ENCODE results near the gene CXCL5.

DNA sequence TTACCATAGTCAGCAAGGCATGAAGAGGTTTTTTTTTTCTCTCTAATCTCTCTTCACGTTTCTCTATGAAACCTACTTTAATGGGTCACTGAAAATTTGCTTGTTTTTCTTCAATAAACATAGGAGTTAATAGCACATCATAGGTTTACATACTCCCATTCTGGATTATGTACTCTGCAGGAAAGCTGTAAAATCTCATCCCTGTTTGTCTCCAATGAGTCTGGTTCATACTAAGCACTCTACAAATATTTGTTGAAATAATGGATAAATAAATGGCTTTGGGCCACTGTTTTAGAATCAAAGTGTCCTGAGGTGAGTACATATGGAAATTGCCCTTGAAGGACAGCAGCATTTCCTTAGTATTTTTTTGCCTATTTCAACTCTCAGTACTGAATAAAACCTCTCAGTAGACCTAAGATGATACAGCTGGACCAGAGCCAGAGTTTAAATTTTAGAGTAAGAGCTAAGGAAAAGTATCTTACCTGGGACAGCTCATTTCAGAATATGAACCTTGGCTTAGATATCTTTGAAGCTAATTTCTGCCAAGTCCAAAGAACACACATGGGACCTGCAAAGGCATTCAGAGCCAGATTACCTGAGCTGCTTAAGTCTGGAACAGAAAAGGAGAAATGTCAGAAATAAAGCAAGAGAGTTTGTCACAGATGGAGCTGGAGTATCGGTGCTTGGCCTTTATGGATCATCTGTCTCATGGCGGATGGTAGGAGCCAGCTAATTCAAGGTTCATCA lies 51.1 kb downstream of the CXCL5 start:
- no peak for TF ChIP-seq HCFC1 (IDR thresholded peaks at IDR 0.05; ENCODE audit: low read length)
- TF ChIP-seq, protein P1, sequence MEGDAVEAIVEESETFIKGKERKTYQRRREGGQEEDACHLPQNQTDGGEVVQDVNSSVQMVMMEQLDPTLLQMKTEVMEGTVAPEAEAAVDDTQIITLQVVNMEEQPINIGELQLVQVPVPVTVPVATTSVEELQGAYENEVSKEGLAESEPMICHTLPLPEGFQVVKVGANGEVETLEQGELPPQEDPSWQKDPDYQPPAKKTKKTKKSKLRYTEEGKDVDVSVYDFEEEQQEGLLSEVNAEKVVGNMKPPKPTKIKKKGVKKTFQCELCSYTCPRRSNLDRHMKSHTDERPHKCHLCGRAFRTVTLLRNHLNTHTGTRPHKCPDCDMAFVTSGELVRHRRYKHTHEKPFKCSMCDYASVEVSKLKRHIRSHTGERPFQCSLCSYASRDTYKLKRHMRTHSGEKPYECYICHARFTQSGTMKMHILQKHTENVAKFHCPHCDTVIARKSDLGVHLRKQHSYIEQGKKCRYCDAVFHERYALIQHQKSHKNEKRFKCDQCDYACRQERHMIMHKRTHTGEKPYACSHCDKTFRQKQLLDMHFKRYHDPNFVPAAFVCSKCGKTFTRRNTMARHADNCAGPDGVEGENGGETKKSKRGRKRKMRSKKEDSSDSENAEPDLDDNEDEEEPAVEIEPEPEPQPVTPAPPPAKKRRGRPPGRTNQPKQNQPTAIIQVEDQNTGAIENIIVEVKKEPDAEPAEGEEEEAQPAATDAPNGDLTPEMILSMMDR (IDR thresholded peaks at IDR 0.05 in 2 of 3, conservative IDR thresholded peaks at IDR 0.05 in 1 of 3; ENCODE audit: control insufficient read depth in 2 of 3, extremely low read depth in 1 of 3, insufficient read depth in 1 of 3, low read depth in 3 of 3, low read length in 3 of 3), result no peak
- TF ChIP-seq, protein P2, sequence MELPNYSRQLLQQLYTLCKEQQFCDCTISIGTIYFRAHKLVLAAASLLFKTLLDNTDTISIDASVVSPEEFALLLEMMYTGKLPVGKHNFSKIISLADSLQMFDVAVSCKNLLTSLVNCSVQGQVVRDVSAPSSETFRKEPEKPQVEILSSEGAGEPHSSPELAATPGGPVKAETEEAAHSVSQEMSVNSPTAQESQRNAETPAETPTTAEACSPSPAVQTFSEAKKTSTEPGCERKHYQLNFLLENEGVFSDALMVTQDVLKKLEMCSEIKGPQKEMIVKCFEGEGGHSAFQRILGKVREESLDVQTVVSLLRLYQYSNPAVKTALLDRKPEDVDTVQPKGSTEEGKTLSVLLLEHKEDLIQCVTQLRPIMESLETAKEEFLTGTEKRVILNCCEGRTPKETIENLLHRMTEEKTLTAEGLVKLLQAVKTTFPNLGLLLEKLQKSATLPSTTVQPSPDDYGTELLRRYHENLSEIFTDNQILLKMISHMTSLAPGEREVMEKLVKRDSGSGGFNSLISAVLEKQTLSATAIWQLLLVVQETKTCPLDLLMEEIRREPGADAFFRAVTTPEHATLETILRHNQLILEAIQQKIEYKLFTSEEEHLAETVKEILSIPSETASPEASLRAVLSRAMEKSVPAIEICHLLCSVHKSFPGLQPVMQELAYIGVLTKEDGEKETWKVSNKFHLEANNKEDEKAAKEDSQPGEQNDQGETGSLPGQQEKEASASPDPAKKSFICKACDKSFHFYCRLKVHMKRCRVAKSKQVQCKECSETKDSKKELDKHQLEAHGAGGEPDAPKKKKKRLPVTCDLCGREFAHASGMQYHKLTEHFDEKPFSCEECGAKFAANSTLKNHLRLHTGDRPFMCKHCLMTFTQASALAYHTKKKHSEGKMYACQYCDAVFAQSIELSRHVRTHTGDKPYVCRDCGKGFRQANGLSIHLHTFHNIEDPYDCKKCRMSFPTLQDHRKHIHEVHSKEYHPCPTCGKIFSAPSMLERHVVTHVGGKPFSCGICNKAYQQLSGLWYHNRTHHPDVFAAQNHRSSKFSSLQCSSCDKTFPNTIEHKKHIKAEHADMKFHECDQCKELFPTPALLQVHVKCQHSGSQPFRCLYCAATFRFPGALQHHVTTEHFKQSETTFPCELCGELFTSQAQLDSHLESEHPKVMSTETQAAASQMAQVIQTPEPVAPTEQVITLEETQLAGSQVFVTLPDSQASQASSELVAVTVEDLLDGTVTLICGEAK (IDR thresholded peaks at IDR 0.05; ENCODE audit: borderline replicate concordance), result no peak
- no peak for TF ChIP-seq CHD1 (IDR thresholded peaks at IDR 0.05; ENCODE audit: low read depth, low read length)
- TF ChIP-seq POLR2A (IDR thresholded peaks at IDR 0.05; ENCODE audit: low read depth, low read length), result no peak
- no peak for TF ChIP-seq POLR2AphosphoS5 (IDR thresholded peaks at IDR 0.05; ENCODE audit: low read length)
- no peak for TF ChIP-seq MTA3 (IDR thresholded peaks at IDR 0.05; ENCODE audit: borderline replicate concordance, low read length)
- TF ChIP-seq, protein P3, sequence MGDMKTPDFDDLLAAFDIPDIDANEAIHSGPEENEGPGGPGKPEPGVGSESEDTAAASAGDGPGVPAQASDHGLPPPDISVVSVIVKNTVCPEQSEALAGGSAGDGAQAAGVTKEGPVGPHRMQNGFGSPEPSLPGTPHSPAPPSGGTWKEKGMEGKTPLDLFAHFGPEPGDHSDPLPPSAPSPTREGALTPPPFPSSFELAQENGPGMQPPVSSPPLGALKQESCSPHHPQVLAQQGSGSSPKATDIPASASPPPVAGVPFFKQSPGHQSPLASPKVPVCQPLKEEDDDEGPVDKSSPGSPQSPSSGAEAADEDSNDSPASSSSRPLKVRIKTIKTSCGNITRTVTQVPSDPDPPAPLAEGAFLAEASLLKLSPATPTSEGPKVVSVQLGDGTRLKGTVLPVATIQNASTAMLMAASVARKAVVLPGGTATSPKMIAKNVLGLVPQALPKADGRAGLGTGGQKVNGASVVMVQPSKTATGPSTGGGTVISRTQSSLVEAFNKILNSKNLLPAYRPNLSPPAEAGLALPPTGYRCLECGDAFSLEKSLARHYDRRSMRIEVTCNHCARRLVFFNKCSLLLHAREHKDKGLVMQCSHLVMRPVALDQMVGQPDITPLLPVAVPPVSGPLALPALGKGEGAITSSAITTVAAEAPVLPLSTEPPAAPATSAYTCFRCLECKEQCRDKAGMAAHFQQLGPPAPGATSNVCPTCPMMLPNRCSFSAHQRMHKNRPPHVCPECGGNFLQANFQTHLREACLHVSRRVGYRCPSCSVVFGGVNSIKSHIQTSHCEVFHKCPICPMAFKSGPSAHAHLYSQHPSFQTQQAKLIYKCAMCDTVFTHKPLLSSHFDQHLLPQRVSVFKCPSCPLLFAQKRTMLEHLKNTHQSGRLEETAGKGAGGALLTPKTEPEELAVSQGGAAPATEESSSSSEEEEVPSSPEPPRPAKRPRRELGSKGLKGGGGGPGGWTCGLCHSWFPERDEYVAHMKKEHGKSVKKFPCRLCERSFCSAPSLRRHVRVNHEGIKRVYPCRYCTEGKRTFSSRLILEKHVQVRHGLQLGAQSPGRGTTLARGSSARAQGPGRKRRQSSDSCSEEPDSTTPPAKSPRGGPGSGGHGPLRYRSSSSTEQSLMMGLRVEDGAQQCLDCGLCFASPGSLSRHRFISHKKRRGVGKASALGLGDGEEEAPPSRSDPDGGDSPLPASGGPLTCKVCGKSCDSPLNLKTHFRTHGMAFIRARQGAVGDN (IDR thresholded peaks at IDR 0.05), result no peak
- no peak for TF ChIP-seq JUND (IDR thresholded peaks at IDR 0.05; ENCODE audit: low read depth, low read length)
- TF ChIP-seq SREBF2 (IDR thresholded peaks at IDR 0.05; ENCODE audit: low read length), result no peak
- no peak for TF ChIP-seq CHD2 (IDR thresholded peaks at IDR 0.05; ENCODE audit: borderline replicate concordance, low read depth, low read length)
- TF ChIP-seq, protein P4, sequence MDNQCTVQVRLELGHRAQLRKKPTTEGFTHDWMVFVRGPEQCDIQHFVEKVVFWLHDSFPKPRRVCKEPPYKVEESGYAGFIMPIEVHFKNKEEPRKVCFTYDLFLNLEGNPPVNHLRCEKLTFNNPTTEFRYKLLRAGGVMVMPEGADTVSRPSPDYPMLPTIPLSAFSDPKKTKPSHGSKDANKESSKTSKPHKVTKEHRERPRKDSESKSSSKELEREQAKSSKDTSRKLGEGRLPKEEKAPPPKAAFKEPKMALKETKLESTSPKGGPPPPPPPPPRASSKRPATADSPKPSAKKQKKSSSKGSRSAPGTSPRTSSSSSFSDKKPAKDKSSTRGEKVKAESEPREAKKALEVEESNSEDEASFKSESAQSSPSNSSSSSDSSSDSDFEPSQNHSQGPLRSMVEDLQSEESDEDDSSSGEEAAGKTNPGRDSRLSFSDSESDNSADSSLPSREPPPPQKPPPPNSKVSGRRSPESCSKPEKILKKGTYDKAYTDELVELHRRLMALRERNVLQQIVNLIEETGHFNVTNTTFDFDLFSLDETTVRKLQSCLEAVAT (IDR thresholded peaks at IDR 0.05), result no peak
- no peak for TF ChIP-seq NFYB (IDR thresholded peaks at IDR 0.05; ENCODE audit: insufficient read depth, low read depth, low read length)

Data from GM12878 (cell line).